K562 (cell line): Measurements from ENCODE around the gene ZBTB49. TPM values are rescaled to one million over a fixed set of nuclear protein-coding genes. Genes with fewer than 3 reads are reported as not detected.

Source experiments
- ADNP ChIP-seq: fragments of 200-800 bp; sonication (Bioruptor generic); IDR thresholded peaks from 2 replicates; pipeline ENCODE4 v1.6.1; 2016; ENCODE audit warnings: missing genetic modification characterization, missing compliant biosample characterization
- ARID1B ChIP-seq: fragments of 450-650 bp; IDR thresholded peaks from 2 replicates; pipeline ENCODE4 v1.6.1; 2016; ENCODE audit warnings: antibody characterized with exemption, mild to moderate bottlenecking, inconsistent platforms
- BCL6 ChIP-seq: fragments of 250-450 bp; sonication (Bioruptor Pico); IDR thresholded peaks from 2 replicates; pipeline ENCODE4 v1.4.0; 2020
- CC2D1A ChIP-seq: fragments of 450-650 bp; IDR thresholded peaks from 2 replicates; pipeline ENCODE4 v1.6.1; 2017; ENCODE audit warnings: mild to moderate bottlenecking
- IRF2 ChIP-seq: sonication (generic); formaldehyde crosslinking; IDR thresholded peaks from 2 replicates; pipeline ENCODE4 v1.8.1; 2022; ENCODE audit warnings: mild to moderate bottlenecking, missing genetic modification reagents
- KAT7 ChIP-seq: sonication (generic); formaldehyde crosslinking; IDR thresholded peaks from 2 replicates; pipeline ENCODE4 v1.8.0; 2022; ENCODE audit warnings: missing genetic modification reagents, mild to moderate bottlenecking, borderline replicate concordance
- NR4A1 ChIP-seq, 2 experiments: fragments of 250-450 bp in 1 of 2; fragments of 450-650 bp in 1 of 2; sonication (Bioruptor Pico) in 1 of 2; IDR thresholded peaks; 2 replicates each; pipeline versions ENCODE4 v1.4.0 to v1.6.1; 2016 to 2020; ENCODE audit warnings: mild to moderate bottlenecking in 2 of 2, missing compliant biosample characterization in 1 of 2, missing genetic modification characterization in 1 of 2, moderate library complexity in 1 of 2
- PML ChIP-seq: IDR thresholded peaks from 2 replicates; pipeline ENCODE4 v1.6.1; 2012; ENCODE audit warnings: low read length, inconsistent platforms
- RBM25 ChIP-seq: fragments of 200-400 bp; formaldehyde crosslinking; IDR thresholded peaks from 2 replicates; pipeline ENCODE4 v1.6.1; 2018; ENCODE audit warnings: low read length, low read depth, moderate library complexity; ENCODE audit not compliant: severe bottlenecking
- RCOR1 ChIP-seq, 2 experiments: IDR thresholded peaks; 2 replicates each; pipeline ENCODE4 v1.6.1; 2012; ENCODE audit warnings: low read depth in 2 of 2, low read length in 2 of 2, borderline replicate concordance in 1 of 2, improper control_type of control experiment in 1 of 2
- SRSF7 ChIP-seq: fragments of 200-400 bp; formaldehyde crosslinking; optimal IDR thresholded peaks from 2 replicates; pipeline ENCODE3; 2017; ENCODE audit warnings: mild to moderate bottlenecking, low read depth, low read length
- ZNF24 ChIP-seq: fragments of 450-650 bp; IDR thresholded peaks from 2 replicates; pipeline ENCODE4 v1.6.1; 2016
- ZNF76 ChIP-seq: fragments of 250-450 bp; sonication (Bioruptor Pico); IDR thresholded peaks from 2 replicates; pipeline ENCODE4 v1.4.0; 2020; ENCODE audit warnings: mild to moderate bottlenecking, moderate library complexity, borderline replicate concordance
- polyA plus RNA-seq, 8 experiments: library from polyadenylated mRNA; depleted of rRNA in 4 of 8; stranded (reverse) in 5 of 8; unstranded in 3 of 8; fragments of >200 nt; fragmentation: Nextera tagmentation in 2 of 8; fragmentation: Illumina TruSeq in 1 of 8; extraction: Ambion mirVana in 2 of 8; extraction: Trizol in 1 of 8; gene quantifications; 2 replicates each; pipeline versions ENCODE4 v1.2.1 to v1.2.3, GENCODE V29; 2011 to 2014; ENCODE audit warnings: inconsistent platforms in 1 of 8, missing spikeins in 1 of 8
- total RNA-seq, 7 experiments: library from RNA; depleted of rRNA in 6 of 7; stranded (reverse); fragments of >200 nt in 6 of 7; fragmentation: Illumina TruSeq in 2 of 7; extraction: Trizol in 2 of 7; gene quantifications; 2 replicates each; pipeline versions ENCODE4 v1.2.1 to v1.2.3, GENCODE V29; 2011 to 2021; ENCODE audit warnings: low replicate concordance in 1 of 7
- TF ChIP-seq, protein P1 (sequence below): fragments of 250-450 bp; sonication (Bioruptor Pico); IDR thresholded peaks from 2 replicates; pipeline ENCODE4 v1.5.0; 2022; ENCODE audit warnings: mild to moderate bottlenecking
- TF ChIP-seq, protein P2 (sequence below): fragments of 450-650 bp; IDR thresholded peaks from 2 replicates; pipeline ENCODE4 v1.6.1; 2018; ENCODE audit not compliant: partially characterized antibody
- TF ChIP-seq, protein P3 (sequence below): fragments of 150-350 bp; IDR thresholded peaks from 2 replicates; pipeline ENCODE4 v1.6.1; 2014; ENCODE audit warnings: low read depth, mild to moderate bottlenecking, low read length, borderline replicate concordance

The ZBTB49 gene
- total and polyA plus RNA-seq, 9 of the 15 experiments (the other 6 are each of a cell fraction or from before 2014, with no cell fraction given) = 0.49 to 8.0 (median 4.2) TPM

DNA sequence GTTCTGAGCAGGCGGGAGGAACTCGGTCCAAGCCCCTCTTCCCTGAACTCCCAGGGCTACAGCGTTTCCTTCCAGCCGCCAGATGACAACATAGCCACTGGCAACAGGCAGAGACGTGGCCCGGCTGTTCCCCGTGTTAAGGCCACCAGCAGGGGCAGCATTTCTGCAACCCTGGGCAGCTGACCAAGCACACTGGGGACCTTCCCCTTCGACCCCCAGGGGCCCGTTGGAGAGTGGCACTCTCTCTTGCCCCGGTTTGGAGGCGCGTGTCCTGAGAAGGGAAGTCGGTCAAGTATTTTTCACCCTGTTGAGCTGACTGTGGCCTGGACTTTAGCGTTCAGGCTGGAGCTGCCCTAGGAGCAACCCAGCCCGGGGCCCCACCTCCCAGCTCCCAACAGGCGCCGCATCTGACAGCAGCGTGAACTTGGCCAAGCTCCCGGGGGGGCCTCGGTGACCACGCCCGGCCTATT lies 37.6 kb downstream of the ZBTB49 start (continued):
- TF ChIP-seq ZNF24 = no peak
- peak in 1 of 2 experiments; percentile 50; a peak in 1 of 4 replicates for TF ChIP-seq RCOR1 (IDR thresholded peaks at IDR 0.05; ENCODE audit: borderline replicate concordance in 1 of 2, low read depth in 2 of 2, low read length in 2 of 2)
- TF ChIP-seq, protein P1, sequence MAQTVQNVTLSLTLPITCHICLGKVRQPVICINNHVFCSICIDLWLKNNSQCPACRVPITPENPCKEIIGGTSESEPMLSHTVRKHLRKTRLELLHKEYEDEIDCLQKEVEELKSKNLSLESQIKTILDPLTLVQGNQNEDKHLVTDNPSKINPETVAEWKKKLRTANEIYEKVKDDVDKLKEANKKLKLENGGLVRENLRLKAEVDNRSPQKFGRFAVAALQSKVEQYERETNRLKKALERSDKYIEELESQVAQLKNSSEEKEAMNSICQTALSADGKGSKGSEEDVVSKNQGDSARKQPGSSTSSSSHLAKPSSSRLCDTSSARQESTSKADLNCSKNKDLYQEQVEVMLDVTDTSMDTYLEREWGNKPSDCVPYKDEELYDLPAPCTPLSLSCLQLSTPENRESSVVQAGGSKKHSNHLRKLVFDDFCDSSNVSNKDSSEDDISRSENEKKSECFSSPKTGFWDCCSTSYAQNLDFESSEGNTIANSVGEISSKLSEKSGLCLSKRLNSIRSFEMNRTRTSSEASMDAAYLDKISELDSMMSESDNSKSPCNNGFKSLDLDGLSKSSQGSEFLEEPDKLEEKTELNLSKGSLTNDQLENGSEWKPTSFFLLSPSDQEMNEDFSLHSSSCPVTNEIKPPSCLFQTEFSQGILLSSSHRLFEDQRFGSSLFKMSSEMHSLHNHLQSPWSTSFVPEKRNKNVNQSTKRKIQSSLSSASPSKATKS (CRISPR knock-in tag) = no peak
- TF ChIP-seq BCL6 (CRISPR knock-in tag) = no peak
- no peak for TF ChIP-seq SRSF7
- peak; percentile 23; the same call in 1 of the 2 replicates for TF ChIP-seq ARID1B
- TF ChIP-seq NR4A1 (CRISPR knock-in tag; IDR thresholded peaks at IDR 0.05) = no peak
- TF ChIP-seq NR4A1 (tag; IDR thresholded peaks at IDR 0.05) = no peak
- TF ChIP-seq, protein P2, sequence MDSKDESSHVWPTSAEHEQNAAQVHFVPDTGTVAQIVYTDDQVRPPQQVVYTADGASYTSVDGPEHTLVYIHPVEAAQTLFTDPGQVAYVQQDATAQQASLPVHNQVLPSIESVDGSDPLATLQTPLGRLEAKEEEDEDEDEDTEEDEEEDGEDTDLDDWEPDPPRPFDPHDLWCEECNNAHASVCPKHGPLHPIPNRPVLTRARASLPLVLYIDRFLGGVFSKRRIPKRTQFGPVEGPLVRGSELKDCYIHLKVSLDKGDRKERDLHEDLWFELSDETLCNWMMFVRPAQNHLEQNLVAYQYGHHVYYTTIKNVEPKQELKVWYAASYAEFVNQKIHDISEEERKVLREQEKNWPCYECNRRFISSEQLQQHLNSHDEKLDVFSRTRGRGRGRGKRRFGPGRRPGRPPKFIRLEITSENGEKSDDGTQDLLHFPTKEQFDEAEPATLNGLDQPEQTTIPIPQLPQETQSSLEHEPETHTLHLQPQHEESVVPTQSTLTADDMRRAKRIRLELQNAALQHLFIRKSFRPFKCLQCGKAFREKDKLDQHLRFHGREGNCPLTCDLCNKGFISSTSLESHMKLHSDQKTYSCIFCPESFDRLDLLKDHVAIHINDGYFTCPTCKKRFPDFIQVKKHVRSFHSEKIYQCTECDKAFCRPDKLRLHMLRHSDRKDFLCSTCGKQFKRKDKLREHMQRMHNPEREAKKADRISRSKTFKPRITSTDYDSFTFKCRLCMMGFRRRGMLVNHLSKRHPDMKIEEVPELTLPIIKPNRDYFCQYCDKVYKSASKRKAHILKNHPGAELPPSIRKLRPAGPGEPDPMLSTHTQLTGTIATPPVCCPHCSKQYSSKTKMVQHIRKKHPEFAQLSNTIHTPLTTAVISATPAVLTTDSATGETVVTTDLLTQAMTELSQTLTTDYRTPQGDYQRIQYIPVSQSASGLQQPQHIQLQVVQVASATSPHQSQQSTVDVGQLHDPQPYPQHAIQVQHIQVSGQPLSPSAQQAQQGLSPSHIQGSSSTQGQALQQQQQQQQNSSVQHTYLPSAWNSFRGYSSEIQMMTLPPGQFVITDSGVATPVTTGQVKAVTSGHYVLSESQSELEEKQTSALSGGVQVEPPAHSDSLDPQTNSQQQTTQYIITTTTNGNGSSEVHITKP = no peak
- no peak for TF ChIP-seq RBM25
- TF ChIP-seq, protein P3, sequence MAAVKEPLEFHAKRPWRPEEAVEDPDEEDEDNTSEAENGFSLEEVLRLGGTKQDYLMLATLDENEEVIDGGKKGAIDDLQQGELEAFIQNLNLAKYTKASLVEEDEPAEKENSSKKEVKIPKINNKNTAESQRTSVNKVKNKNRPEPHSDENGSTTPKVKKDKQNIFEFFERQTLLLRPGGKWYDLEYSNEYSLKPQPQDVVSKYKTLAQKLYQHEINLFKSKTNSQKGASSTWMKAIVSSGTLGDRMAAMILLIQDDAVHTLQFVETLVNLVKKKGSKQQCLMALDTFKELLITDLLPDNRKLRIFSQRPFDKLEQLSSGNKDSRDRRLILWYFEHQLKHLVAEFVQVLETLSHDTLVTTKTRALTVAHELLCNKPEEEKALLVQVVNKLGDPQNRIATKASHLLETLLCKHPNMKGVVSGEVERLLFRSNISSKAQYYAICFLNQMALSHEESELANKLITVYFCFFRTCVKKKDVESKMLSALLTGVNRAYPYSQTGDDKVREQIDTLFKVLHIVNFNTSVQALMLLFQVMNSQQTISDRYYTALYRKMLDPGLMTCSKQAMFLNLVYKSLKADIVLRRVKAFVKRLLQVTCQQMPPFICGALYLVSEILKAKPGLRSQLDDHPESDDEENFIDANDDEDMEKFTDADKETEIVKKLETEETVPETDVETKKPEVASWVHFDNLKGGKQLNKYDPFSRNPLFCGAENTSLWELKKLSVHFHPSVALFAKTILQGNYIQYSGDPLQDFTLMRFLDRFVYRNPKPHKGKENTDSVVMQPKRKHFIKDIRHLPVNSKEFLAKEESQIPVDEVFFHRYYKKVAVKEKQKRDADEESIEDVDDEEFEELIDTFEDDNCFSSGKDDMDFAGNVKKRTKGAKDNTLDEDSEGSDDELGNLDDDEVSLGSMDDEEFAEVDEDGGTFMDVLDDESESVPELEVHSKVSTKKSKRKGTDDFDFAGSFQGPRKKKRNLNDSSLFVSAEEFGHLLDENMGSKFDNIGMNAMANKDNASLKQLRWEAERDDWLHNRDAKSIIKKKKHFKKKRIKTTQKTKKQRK = no peak
- no peak for TF ChIP-seq IRF2 (CRISPR knock-in tag)
- TF ChIP-seq ADNP (tag) = no peak
- no peak for TF ChIP-seq KAT7 (CRISPR knock-in tag)
- TF ChIP-seq ZNF76 = no peak
- no peak for TF ChIP-seq CC2D1A
- TF ChIP-seq PML = no peak
